Measurements from ENCODE around the gene FAM89B. TPM values are rescaled to one million over a fixed set of nuclear protein-coding genes. Genes with fewer than 3 reads are reported as not detected.

The FAM89B gene
- total and polyA plus RNA-seq, 2 donors (not counting 1 experiment from before 2014, with no cell fraction given) = 30.4 to 50.2 TPM

GRCh38 chr11:65591939-65592857 lies 19.9 kb downstream of the FAM89B start:
- H3K4me3 Mint-ChIP-seq = no peak overlapping the region
- CTCF ChIA-PET = interaction anchor here (0.6 to 9.7 kb wide), 10 partner anchors 11 to 49 kb away, joined by 3 to 144 read pairs (median 6); partner anchors contain the start of genes EHBP1L1, FAM89B, PCNX3 and ZNRD2
- H3K9me3 Mint-ChIP-seq (ENCODE audit: insufficient read depth) = no peaks in the 10 kb centered on the region
- ATAC-seq (ENCODE audit: low read depth) (no peak), DNase-seq (no peak)
- no peak overlapping the region for H3K27ac Mint-ChIP-seq
- Histone ChIP-seq H3K27ac (ENCODE audit: low read length in 2 of 2) (no peak overlapping the region), H3K9ac (ENCODE audit: low read length) (no peak overlapping the region), H3K36me3 (replicated peaks in 1 of 2; ENCODE audit: control extremely low read depth in 1 of 2, control insufficient read depth in 1 of 2, extremely low read depth in 1 of 2, insufficient read depth in 2 of 2, low read length in 1 of 2) (peaks cover 0 to 34% of the 10 kb centered on the region in 2 experiments), H4K20me1 (ENCODE audit: control insufficient read depth, insufficient read depth, low read length, poor library complexity, severe bottlenecking) (peaks cover 24% of the 10 kb centered on the region), H3K4me2 (replicated peaks; ENCODE audit: low read depth, low read length, poor library complexity, severe bottlenecking) (no peak overlapping the region), H3K4me3 (ENCODE audit: control extremely low read depth in 1 of 5, extremely low read depth in 1 of 5, insufficient read depth in 1 of 5, low read depth in 2 of 5, low read length in 4 of 5) (no peak overlapping the region), H3K4me1 (ENCODE audit: control insufficient read depth in 2 of 2, insufficient read depth in 2 of 2, low read length in 2 of 2) (peaks cover 29 to 45% of the 10 kb centered on the region in 2 donors), H3K79me2 (ENCODE audit: control insufficient read depth, insufficient read depth, low read length) (no peaks in the 10 kb centered on the region), H3K9me3 (ENCODE audit: control extremely low read depth in 1 of 3, control insufficient read depth in 2 of 3, insufficient read depth in 1 of 3, low read length in 2 of 3) (no peaks in the 10 kb centered on the region), H2AFZ (ENCODE audit: insufficient read depth, low read depth, low read length, poor library complexity, severe bottlenecking) (no peak overlapping the region), H3K27me3 (replicated peaks in 1 of 4; ENCODE audit: control extremely low read depth in 1 of 4, control insufficient read depth in 3 of 4, insufficient read depth in 4 of 4, low read length in 3 of 4) (no peaks in the 10 kb centered on the region)
- intact Hi-C loops (cut with micrococcal nuclease) = no loop called here
- TF ChIP-seq CTCF (IDR thresholded peaks at IDR 0.05) (no peak), EZH2 (IDR thresholded peaks at IDR 0.05; ENCODE audit: borderline replicate concordance, insufficient read depth, low read depth, low read length, poor library complexity, severe bottlenecking) (no peak)
- peaks cover 39% of the 10 kb centered on the region for H3K4me1 Mint-ChIP-seq
- H3K27me3 Mint-ChIP-seq = no peaks in the 10 kb centered on the region
- 94% methylated on average over 97 of the region's 106 CpGs for whole genome bisulfite sequencing (ENCODE audit: insufficient coverage)
- POLR2A ChIA-PET = interaction anchor here (0.6 to 1.5 kb wide), 3 partner anchors 11 to 17 kb away, joined by 4 to 9 read pairs (median 5); partner anchors contain the start of gene EHBP1L1
